K562 (cell line): ENCODE data around the gene CLCN1. TPM values are rescaled to one million over a fixed set of nuclear protein-coding genes. Genes with fewer than 3 reads are reported as not detected.

Source experiments
- BCL6 ChIP-seq: fragments of 250-450 bp; sonication (Bioruptor Pico); IDR thresholded peaks from 2 replicates; pipeline ENCODE4 v1.4.0; 2020
- CBFA2T2 ChIP-seq: fragments of 450-650 bp; conservative IDR thresholded peaks from 2 replicates; pipeline ENCODE4 v1.6.1; 2017; ENCODE audit warnings: mild to moderate bottlenecking
- E2F4 ChIP-seq: sonication (generic); formaldehyde crosslinking; IDR thresholded peaks from 2 replicates; pipeline ENCODE4 v1.8.0; 2022; ENCODE audit warnings: mild to moderate bottlenecking, low read depth, missing genetic modification reagents
- GABPB1 ChIP-seq: sonication (generic); formaldehyde crosslinking; IDR thresholded peaks from 2 replicates; pipeline ENCODE4 v1.8.0; 2022; ENCODE audit warnings: mild to moderate bottlenecking, missing genetic modification reagents
- HDAC3 ChIP-seq: fragments of 450-650 bp; IDR thresholded peaks from 2 replicates; pipeline ENCODE4 v1.6.1; 2018; ENCODE audit warnings: borderline replicate concordance, mild to moderate bottlenecking, moderate library complexity; ENCODE audit not compliant: partially characterized antibody
- KLF1 ChIP-seq: fragments of 450-650 bp; IDR thresholded peaks from 2 replicates; pipeline ENCODE4 v1.6.1; 2016; ENCODE audit warnings: missing genetic modification characterization, missing compliant biosample characterization
- NFE2 ChIP-seq: IDR thresholded peaks from 2 replicates; pipeline ENCODE4 v1.6.1; 2014; ENCODE audit warnings: antibody characterized with exemption, low read depth
- PCBP1 ChIP-seq: fragments of 200-400 bp; formaldehyde crosslinking; IDR thresholded peaks from 2 replicates; pipeline ENCODE4 v1.6.1; 2018; ENCODE audit warnings: mild to moderate bottlenecking, low read depth, low read length; ENCODE audit not compliant: poor library complexity, severe bottlenecking
- PML ChIP-seq: IDR thresholded peaks from 2 replicates; pipeline ENCODE4 v1.6.1; 2012; ENCODE audit warnings: low read length, inconsistent platforms
- POLR2H ChIP-seq: IDR thresholded peaks from 2 replicates; pipeline ENCODE4 v1.6.1; 2016; ENCODE audit warnings: missing genetic modification characterization, low read depth, mild to moderate bottlenecking, control low read depth, missing compliant biosample characterization, moderate library complexity
- SRF ChIP-seq, 2 experiments: fragments of 250-450, 450-650 bp in 1 of 2; sonication (Bioruptor Pico) in 1 of 2; sonication (generic) in 1 of 2; formaldehyde crosslinking; IDR thresholded peaks; 2 replicates each; pipeline versions ENCODE4 v1.5.0 to v1.5.1; 2020 to 2022; ENCODE audit warnings: mild to moderate bottlenecking in 1 of 2, missing genetic modification reagents in 1 of 2
- TSC22D4 ChIP-seq: fragments of 450-650 bp; IDR thresholded peaks from 2 replicates; pipeline ENCODE4 v1.6.1; 2016; ENCODE audit warnings: missing genetic modification characterization, missing biosample characterization, control low read depth
- ZBTB34 ChIP-seq: fragments of 250-450 bp; sonication (Bioruptor Pico); IDR thresholded peaks from 2 replicates; pipeline ENCODE4 v1.8.0; 2021; ENCODE audit warnings: mild to moderate bottlenecking, moderate library complexity
- ZNF311 ChIP-seq: fragments of 250-450 bp; sonication (Bioruptor Pico); IDR thresholded peaks from 2 replicates; pipeline ENCODE4 v1.4.0; 2020; ENCODE audit warnings: mild to moderate bottlenecking, moderate library complexity
- ZNF431 ChIP-seq: sonication (generic); formaldehyde crosslinking; IDR thresholded peaks from 2 replicates; pipeline ENCODE4 v1.8.0; 2022; ENCODE audit warnings: mild to moderate bottlenecking, missing genetic modification reagents
- polyA plus RNA-seq, 8 experiments: library from polyadenylated mRNA; depleted of rRNA in 4 of 8; stranded (reverse) in 5 of 8; unstranded in 3 of 8; fragments of >200 nt; fragmentation: Nextera tagmentation in 2 of 8; fragmentation: Illumina TruSeq in 1 of 8; extraction: Ambion mirVana in 2 of 8; extraction: Trizol in 1 of 8; gene quantifications; 2 replicates each; pipeline versions ENCODE4 v1.2.1 to v1.2.3, GENCODE V29; 2011 to 2014; ENCODE audit warnings: inconsistent platforms in 1 of 8, missing spikeins in 1 of 8
- total RNA-seq, 7 experiments: library from RNA; depleted of rRNA in 6 of 7; stranded (reverse); fragments of >200 nt in 6 of 7; fragmentation: Illumina TruSeq in 2 of 7; extraction: Trizol in 2 of 7; gene quantifications; 2 replicates each; pipeline versions ENCODE4 v1.2.1 to v1.2.3, GENCODE V29; 2011 to 2021; ENCODE audit warnings: low replicate concordance in 1 of 7
- TF ChIP-seq, protein P1 (sequence below): fragments of 250-450 bp; sonication (Bioruptor Pico); IDR thresholded peaks from 2 replicates; pipeline ENCODE4 v1.9.0; 2021; ENCODE audit warnings: mild to moderate bottlenecking, inconsistent platforms
- TF ChIP-seq, protein P2 (sequence below): fragments of 250-450 bp; sonication (Bioruptor Pico); IDR thresholded peaks from 2 replicates; pipeline ENCODE4 v1.4.0; 2020; ENCODE audit warnings: mild to moderate bottlenecking, moderate library complexity, borderline replicate concordance
- TF ChIP-seq, protein P3 (sequence below): fragments of 250-450 bp; sonication (Bioruptor Pico); IDR thresholded peaks from 2 replicates; pipeline ENCODE4 v1.4.0; 2020; ENCODE audit warnings: mild to moderate bottlenecking

Gene CLCN1
- total and polyA plus RNA-seq, 9 of the 15 experiments (the other 6 are each of a cell fraction or from before 2014, with no cell fraction given) = 0.01 to 0.11 (median 0.04) TPM; not detected in 4

- TF ChIP-seq TSC22D4 (tag) = no peak
- TF ChIP-seq BCL6 (CRISPR knock-in tag) = peak; percentile 93
- TF ChIP-seq GABPB1 (CRISPR knock-in tag) = no peak
- peak; percentile 80 for TF ChIP-seq KLF1 (tag)
- TF ChIP-seq POLR2H (tag) = no peak
- peak; percentile 78; the same call in 1 of the 2 replicates for TF ChIP-seq ZNF311 (CRISPR knock-in tag)
- TF ChIP-seq NFE2 = no peak
- TF ChIP-seq ZNF431 = no peak
- TF ChIP-seq E2F4 (CRISPR knock-in tag) = no peak
- no peak for TF ChIP-seq HDAC3
- TF ChIP-seq PCBP1 = no peak
- TF ChIP-seq, protein P1, sequence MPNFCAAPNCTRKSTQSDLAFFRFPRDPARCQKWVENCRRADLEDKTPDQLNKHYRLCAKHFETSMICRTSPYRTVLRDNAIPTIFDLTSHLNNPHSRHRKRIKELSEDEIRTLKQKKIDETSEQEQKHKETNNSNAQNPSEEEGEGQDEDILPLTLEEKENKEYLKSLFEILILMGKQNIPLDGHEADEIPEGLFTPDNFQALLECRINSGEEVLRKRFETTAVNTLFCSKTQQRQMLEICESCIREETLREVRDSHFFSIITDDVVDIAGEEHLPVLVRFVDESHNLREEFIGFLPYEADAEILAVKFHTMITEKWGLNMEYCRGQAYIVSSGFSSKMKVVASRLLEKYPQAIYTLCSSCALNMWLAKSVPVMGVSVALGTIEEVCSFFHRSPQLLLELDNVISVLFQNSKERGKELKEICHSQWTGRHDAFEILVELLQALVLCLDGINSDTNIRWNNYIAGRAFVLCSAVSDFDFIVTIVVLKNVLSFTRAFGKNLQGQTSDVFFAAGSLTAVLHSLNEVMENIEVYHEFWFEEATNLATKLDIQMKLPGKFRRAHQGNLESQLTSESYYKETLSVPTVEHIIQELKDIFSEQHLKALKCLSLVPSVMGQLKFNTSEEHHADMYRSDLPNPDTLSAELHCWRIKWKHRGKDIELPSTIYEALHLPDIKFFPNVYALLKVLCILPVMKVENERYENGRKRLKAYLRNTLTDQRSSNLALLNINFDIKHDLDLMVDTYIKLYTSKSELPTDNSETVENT = no peak
- no peak for TF ChIP-seq SRF (CRISPR knock-in tag; IDR thresholded peaks at IDR 0.05)
- no peak for TF ChIP-seq ZBTB34 (CRISPR knock-in tag)
- TF ChIP-seq, protein P2, sequence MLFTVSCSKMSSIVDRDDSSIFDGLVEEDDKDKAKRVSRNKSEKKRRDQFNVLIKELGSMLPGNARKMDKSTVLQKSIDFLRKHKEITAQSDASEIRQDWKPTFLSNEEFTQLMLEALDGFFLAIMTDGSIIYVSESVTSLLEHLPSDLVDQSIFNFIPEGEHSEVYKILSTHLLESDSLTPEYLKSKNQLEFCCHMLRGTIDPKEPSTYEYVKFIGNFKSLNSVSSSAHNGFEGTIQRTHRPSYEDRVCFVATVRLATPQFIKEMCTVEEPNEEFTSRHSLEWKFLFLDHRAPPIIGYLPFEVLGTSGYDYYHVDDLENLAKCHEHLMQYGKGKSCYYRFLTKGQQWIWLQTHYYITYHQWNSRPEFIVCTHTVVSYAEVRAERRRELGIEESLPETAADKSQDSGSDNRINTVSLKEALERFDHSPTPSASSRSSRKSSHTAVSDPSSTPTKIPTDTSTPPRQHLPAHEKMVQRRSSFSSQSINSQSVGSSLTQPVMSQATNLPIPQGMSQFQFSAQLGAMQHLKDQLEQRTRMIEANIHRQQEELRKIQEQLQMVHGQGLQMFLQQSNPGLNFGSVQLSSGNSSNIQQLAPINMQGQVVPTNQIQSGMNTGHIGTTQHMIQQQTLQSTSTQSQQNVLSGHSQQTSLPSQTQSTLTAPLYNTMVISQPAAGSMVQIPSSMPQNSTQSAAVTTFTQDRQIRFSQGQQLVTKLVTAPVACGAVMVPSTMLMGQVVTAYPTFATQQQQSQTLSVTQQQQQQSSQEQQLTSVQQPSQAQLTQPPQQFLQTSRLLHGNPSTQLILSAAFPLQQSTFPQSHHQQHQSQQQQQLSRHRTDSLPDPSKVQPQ (CRISPR knock-in tag) = peak; percentile 93
- TF ChIP-seq, protein P3, sequence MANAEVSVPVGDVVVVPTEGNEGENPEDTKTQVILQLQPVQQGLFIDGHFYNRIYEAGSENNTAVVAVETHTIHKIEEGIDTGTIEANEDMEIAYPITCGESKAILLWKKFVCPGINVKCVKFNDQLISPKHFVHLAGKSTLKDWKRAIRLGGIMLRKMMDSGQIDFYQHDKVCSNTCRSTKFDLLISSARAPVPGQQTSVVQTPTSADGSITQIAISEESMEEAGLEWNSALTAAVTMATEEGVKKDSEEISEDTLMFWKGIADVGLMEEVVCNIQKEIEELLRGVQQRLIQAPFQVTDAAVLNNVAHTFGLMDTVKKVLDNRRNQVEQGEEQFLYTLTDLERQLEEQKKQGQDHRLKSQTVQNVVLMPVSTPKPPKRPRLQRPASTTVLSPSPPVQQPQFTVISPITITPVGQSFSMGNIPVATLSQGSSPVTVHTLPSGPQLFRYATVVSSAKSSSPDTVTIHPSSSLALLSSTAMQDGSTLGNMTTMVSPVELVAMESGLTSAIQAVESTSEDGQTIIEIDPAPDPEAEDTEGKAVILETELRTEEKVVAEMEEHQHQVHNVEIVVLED (CRISPR knock-in tag) = peak; percentile 91
- TF ChIP-seq CBFA2T2 = no peak
- no peak for TF ChIP-seq PML
Measured at GRCh38 chr7:143369678-143370651, 54.1 kb downstream of the CLCN1 start (continued).
